K562 (cell line): ENCODE data around the gene UFC1. TPM values are rescaled to one million over a fixed set of nuclear protein-coding genes. Genes with fewer than 3 reads are reported as not detected.

ENCODE experiments used
- BCOR ChIP-seq: fragments of 450-650 bp; IDR thresholded peaks from 2 replicates; pipeline ENCODE4 v1.6.1; 2016
- E2F6 ChIP-seq, 2 experiments: IDR thresholded peaks; 2 replicates each; pipeline ENCODE4 v1.6.1; 2011; ENCODE audit warnings: borderline replicate concordance in 1 of 2, control low read depth in 1 of 2, low read depth in 1 of 2, low read length in 1 of 2, mild to moderate bottlenecking in 1 of 2, mixed read lengths in 1 of 2, moderate library complexity in 1 of 2; ENCODE audit not compliant: insufficient read depth in 1 of 2, insufficient read length in 1 of 2, poor library complexity in 1 of 2, severe bottlenecking in 1 of 2; ENCODE audit errors: extremely low read depth in 1 of 2
- EP400 ChIP-seq: fragments of 450-650 bp; IDR thresholded peaks from 2 replicates; pipeline ENCODE4 v1.6.1; 2017; ENCODE audit warnings: antibody characterized with exemption, mild to moderate bottlenecking, moderate library complexity
- ILK ChIP-seq: fragments of 450-650 bp; IDR thresholded peaks from 2 replicates; pipeline ENCODE4 v1.6.1; 2016; ENCODE audit warnings: missing genetic modification characterization, low read depth, mild to moderate bottlenecking, missing compliant biosample characterization, moderate library complexity, borderline replicate concordance
- LARP7 ChIP-seq: fragments of 450-650 bp; IDR thresholded peaks from 2 replicates; pipeline ENCODE4 v1.6.1; 2016
- LEF1 ChIP-seq: fragments of 450-650 bp; IDR thresholded peaks from 2 replicates; pipeline ENCODE4 v1.6.1; 2016; ENCODE audit warnings: mild to moderate bottlenecking
- MAZ ChIP-seq, 2 experiments: fragments of 450-650 bp in 1 of 2; sonication (generic) in 1 of 2; formaldehyde crosslinking; IDR thresholded peaks in 1 of 2; conservative IDR thresholded peaks in 1 of 2; 2 replicates each; pipeline versions ENCODE4 v1.4.0 to v1.5.0; 2020; ENCODE audit warnings: mild to moderate bottlenecking in 1 of 2, missing genetic modification reagents in 1 of 2
- MEIS2 ChIP-seq: fragments of 450-650 bp; IDR thresholded peaks from 2 replicates; pipeline ENCODE4 v1.6.1; 2014; ENCODE audit warnings: mild to moderate bottlenecking; ENCODE audit not compliant: partially characterized antibody
- NFATC3 ChIP-seq: fragments of 450-650 bp; IDR thresholded peaks from 2 replicates; pipeline ENCODE4 v1.6.1; 2017; ENCODE audit warnings: mild to moderate bottlenecking
- NFYB ChIP-seq: IDR thresholded peaks from 2 replicates; pipeline ENCODE4 v1.6.1; 2011; ENCODE audit warnings: mild to moderate bottlenecking, moderate library complexity; ENCODE audit not compliant: insufficient read length; ENCODE audit errors: extremely low read depth
- NR4A1 ChIP-seq, 2 experiments: fragments of 250-450 bp in 1 of 2; fragments of 450-650 bp in 1 of 2; sonication (Bioruptor Pico) in 1 of 2; IDR thresholded peaks; 2 replicates each; pipeline versions ENCODE4 v1.4.0 to v1.6.1; 2016 to 2020; ENCODE audit warnings: mild to moderate bottlenecking in 2 of 2, missing compliant biosample characterization in 1 of 2, missing genetic modification characterization in 1 of 2, moderate library complexity in 1 of 2
- RNF2 ChIP-seq: sonication (generic); IDR thresholded peaks from 2 replicates; pipeline ENCODE4 v1.6.1; 2016
- SMARCE1 ChIP-seq: fragments of 450-650 bp; IDR thresholded peaks from 2 replicates; pipeline ENCODE4 v1.7.1; 2016; ENCODE audit warnings: mild to moderate bottlenecking
- SPI1 ChIP-seq: IDR thresholded peaks from 2 replicates; pipeline ENCODE4 v1.6.1; 2011; ENCODE audit warnings: low read depth, low read length, control low read depth, borderline replicate concordance
- STAG1 ChIP-seq: sonication (generic); formaldehyde crosslinking; IDR thresholded peaks from 2 replicates; pipeline ENCODE4 v1.5.0; 2020; ENCODE audit warnings: missing genetic modification reagents, borderline replicate concordance
- ZBTB2 ChIP-seq: fragments of 450-650 bp; IDR thresholded peaks from 2 replicates; pipeline ENCODE4 v1.6.1; 2016; ENCODE audit warnings: antibody characterized with exemption
- ZNF586 ChIP-seq: fragments of 450-650 bp; formaldehyde crosslinking; conservative IDR thresholded peaks from 2 replicates; pipeline ENCODE4 v1.4.0; 2020; ENCODE audit warnings: mild to moderate bottlenecking, moderate library complexity
- ZNF609 ChIP-seq: sonication (generic); formaldehyde crosslinking; IDR thresholded peaks from 2 replicates; pipeline ENCODE4 v1.8.1; 2023; ENCODE audit warnings: missing genetic modification reagents, mild to moderate bottlenecking, borderline replicate concordance
- ZNF75A ChIP-seq: fragments of 450-650 bp; formaldehyde crosslinking; IDR thresholded peaks from 2 replicates; pipeline ENCODE4 v1.4.0; 2020; ENCODE audit warnings: mild to moderate bottlenecking
- ZNF79 ChIP-seq: fragments of 250-450 bp; sonication (Bioruptor Pico); IDR thresholded peaks from 2 replicates; pipeline ENCODE4 v1.4.0; 2020; ENCODE audit warnings: low read depth, mild to moderate bottlenecking, moderate library complexity
- polyA plus RNA-seq, 8 experiments: library from polyadenylated mRNA; depleted of rRNA in 4 of 8; stranded (reverse) in 5 of 8; unstranded in 3 of 8; fragments of >200 nt; fragmentation: Nextera tagmentation in 2 of 8; fragmentation: Illumina TruSeq in 1 of 8; extraction: Ambion mirVana in 2 of 8; extraction: Trizol in 1 of 8; gene quantifications; 2 replicates each; pipeline versions ENCODE4 v1.2.1 to v1.2.3, GENCODE V29; 2011 to 2014; ENCODE audit warnings: inconsistent platforms in 1 of 8, missing spikeins in 1 of 8
- total RNA-seq, 7 experiments: library from RNA; depleted of rRNA in 6 of 7; stranded (reverse); fragments of >200 nt in 6 of 7; fragmentation: Illumina TruSeq in 2 of 7; extraction: Trizol in 2 of 7; gene quantifications; 2 replicates each; pipeline versions ENCODE4 v1.2.1 to v1.2.3, GENCODE V29; 2011 to 2021; ENCODE audit warnings: low replicate concordance in 1 of 7

Gene UFC1
- total and polyA plus RNA-seq, 9 of the 15 experiments (the other 6 are each of a cell fraction or from before 2014, with no cell fraction given), result 92.8 to 220 (median 161) TPM

GRCh38 chr1:161165742-161166668 lies 12.2 kb downstream of the UFC1 start, which contains the start of gene PPOX (continued):
- no peak for TF ChIP-seq ZNF75A (CRISPR knock-in tag)
- peak; percentile 81 for TF ChIP-seq NFYB
- no peak for TF ChIP-seq ZNF79 (CRISPR knock-in tag)
- TF ChIP-seq SPI1, result 0 out of 2 replicates have a peak, but pooled peaks have one; percentile 0
- TF ChIP-seq ZNF609 (CRISPR knock-in tag), result 0 out of 2 replicates have a peak, but pooled peaks have one; percentile 28
- TF ChIP-seq NR4A1 (CRISPR knock-in tag; IDR thresholded peaks at IDR 0.05), result no peak
- no peak for TF ChIP-seq NR4A1 (tag; IDR thresholded peaks at IDR 0.05)
- no peak for TF ChIP-seq ILK (tag)
- TF ChIP-seq MAZ (CRISPR knock-in tag; conservative IDR thresholded peaks at IDR 0.05 in 1 of 2, IDR thresholded peaks at IDR 0.05 in 1 of 2), result peak; percentile 83 to 92
- peak; percentile 98 for TF ChIP-seq SMARCE1
- peak; percentile 95 for TF ChIP-seq BCOR
- no peak for TF ChIP-seq NFATC3
- peak; percentile 29 for TF ChIP-seq MEIS2
- TF ChIP-seq ZNF586 (CRISPR knock-in tag), result no peak
- peak; percentile 86 for TF ChIP-seq EP400
- TF ChIP-seq RNF2, result peak; percentile 96
- TF ChIP-seq LEF1, result peak; percentile 92
- TF ChIP-seq ZBTB2, result no peak; the same call in 1 of the 2 replicates
- no peak for TF ChIP-seq LARP7
- no peak for TF ChIP-seq STAG1 (CRISPR knock-in tag)
- TF ChIP-seq E2F6 (IDR thresholded peaks at IDR 0.05; ENCODE audit: borderline replicate concordance in 1 of 2, extremely low read depth in 1 of 2, insufficient read depth in 1 of 2, insufficient read length in 1 of 2, low read depth in 1 of 2, low read length in 1 of 2, poor library complexity in 1 of 2, severe bottlenecking in 1 of 2), result peak; percentile 81 to 85
